Measurements from ENCODE around the gene EPHB2. TPM values are rescaled to one million over a fixed set of nuclear protein-coding genes. Genes with fewer than 3 reads are reported as not detected.

The EPHB2 gene
- total RNA-seq, 6 experiments from 2014 or later: 0.24 to 1.8 (median 0.62) TPM

GRCh38 chr1:22721122-22721873, 10.7 kb downstream of the EPHB2 start:
- DNase-seq: no peak
- intact Hi-C loops (cut with DNase I): no loop called here
- Histone ChIP-seq H3K27ac (no peak overlapping the region), H3K4me1 (no peaks in the 10 kb centered on the region), H3K27me3 (no peaks in the 10 kb centered on the region), H3K36me3 (no peaks in the 10 kb centered on the region), H3K9me3 (no peaks in the 10 kb centered on the region), H3K4me3 (no peak overlapping the region)
- ATAC-seq: no peak
- no peak for TF ChIP-seq POLR2A (IDR thresholded peaks at IDR 0.05)
- no peak for TF ChIP-seq CTCF (IDR thresholded peaks at IDR 0.05)
- WGBS (ENCODE audit: insufficient coverage, low coverage, low lambda C conversion rate, missing lambda C conversion rate): 80% methylated on average over 9 of the region's 10 CpGs

GRCh38 chr1:22722901-22723550, 12.4 kb downstream of the EPHB2 start:
- TF ChIP-seq CTCF (IDR thresholded peaks at IDR 0.05): no peak
- TF ChIP-seq POLR2A (IDR thresholded peaks at IDR 0.05): no peak
- WGBS (ENCODE audit: insufficient coverage, low coverage, low lambda C conversion rate, missing lambda C conversion rate): 50% methylated on average over 16 of the region's 26 CpGs
- H3K4me3 ChIP-seq: no peak overlapping the region

GRCh38 chr1:22727873-22728272, 17.2 kb downstream of the EPHB2 start:
- Histone ChIP-seq H3K36me3 (no peaks in the 10 kb centered on the region), H3K4me1 (no peaks in the 10 kb centered on the region), H3K27me3 (no peaks in the 10 kb centered on the region), H3K9me3 (no peaks in the 10 kb centered on the region), H3K4me3 (no peak overlapping the region), H3K27ac (no peak overlapping the region)
- DNase-seq (no peak), ATAC-seq (no peak)
- intact Hi-C loops (cut with DNase I): no loop called here
- no peak for TF ChIP-seq CTCF (IDR thresholded peaks at IDR 0.05)
- TF ChIP-seq POLR2A (IDR thresholded peaks at IDR 0.05): no peak
- 73% methylated on average over 2 of the region's 2 CpGs for WGBS (ENCODE audit: insufficient coverage, low coverage, low lambda C conversion rate, missing lambda C conversion rate)

More at GRCh38 chr1:22722901-22723550, 12.4 kb downstream of the EPHB2 start:
- intact Hi-C loops (cut with DNase I): no loop called here
- Histone ChIP-seq H3K27ac (no peak overlapping the region), H3K27me3 (no peaks in the 10 kb centered on the region), H3K36me3 (no peaks in the 10 kb centered on the region), H3K9me3 (no peaks in the 10 kb centered on the region), H3K4me1 (no peaks in the 10 kb centered on the region)
- no peak for ATAC-seq
- no peak for DNase-seq

GRCh38 chr1:22728751-22729399, 18.2 kb downstream of the EPHB2 start:
- H3K4me3 ChIP-seq: no peak overlapping the region
- WGBS (ENCODE audit: insufficient coverage, low coverage, low lambda C conversion rate, missing lambda C conversion rate): 55% methylated on average over 8 of the region's 14 CpGs
- ATAC-seq (no peak), DNase-seq (no peak)
- no peaks in the 10 kb centered on the region for H3K27me3 ChIP-seq
- no peak overlapping the region for H3K27ac ChIP-seq
- no peaks in the 10 kb centered on the region for H3K9me3 ChIP-seq
- TF ChIP-seq POLR2A (IDR thresholded peaks at IDR 0.05) (no peak), CTCF (IDR thresholded peaks at IDR 0.05) (no peak)
- no peaks in the 10 kb centered on the region for H3K36me3 ChIP-seq
- H3K4me1 ChIP-seq: no peaks in the 10 kb centered on the region
- intact Hi-C loops (cut with DNase I): no loop called here
